DOHH2 (cell line): ENCODE data around the gene UPF3B.
"Not testable (repeated sequence)": the region's sequence is repeated elsewhere in the genome, so short reads cannot be mapped to it uniquely, and the experiment has no call there.

Experiments used
- H3F3A ChIP-seq: fragments of 200-600 bp; sonication (generic), shearing (Covaris generic); 2 replicates; pipeline ENCODE4 v1.6.0; 2016; ENCODE audit warnings: antibody characterized with exemption, mild to moderate bottlenecking; ENCODE audit not compliant: control insufficient read depth, insufficient read depth
- H3K27ac ChIP-seq: fragments of 200-600 bp; sonication (generic); 2 replicates; pipeline ENCODE4 v1.5.1; 2014; ENCODE audit warnings: low read depth, mild to moderate bottlenecking, low read length, moderate library complexity
- H3K27me3 ChIP-seq: fragments of 200-600 bp; sonication (generic); 2 replicates; pipeline ENCODE4 v1.6.1; 2014; ENCODE audit warnings: mild to moderate bottlenecking, low read length, mixed read lengths; ENCODE audit not compliant: control insufficient read depth
- H3K36me3 ChIP-seq: fragments of 200-600 bp; sonication (generic); 2 replicates; pipeline ENCODE4 v1.6.1; 2014; ENCODE audit warnings: mild to moderate bottlenecking, low read length, moderate library complexity, mixed read lengths; ENCODE audit not compliant: control insufficient read depth
- H3K4me1 ChIP-seq: fragments of 200-600 bp; sonication (generic); 2 replicates; pipeline ENCODE4 v1.6.1; 2014; ENCODE audit warnings: mild to moderate bottlenecking, low read length, mixed read lengths; ENCODE audit not compliant: control insufficient read depth
- H3K4me2 ChIP-seq: fragments of 200-600 bp; sonication (generic); 2 replicates; pipeline ENCODE4 v1.6.0; 2014; ENCODE audit warnings: mild to moderate bottlenecking, low read length, moderate library complexity
- H3K4me3 ChIP-seq: fragments of 200-600 bp; sonication (generic); 2 replicates; pipeline ENCODE4 v1.5.1; 2014; ENCODE audit warnings: mild to moderate bottlenecking, low read length, mixed read lengths
- H3K79me2 ChIP-seq: fragments of 200-600 bp; sonication (generic); 2 replicates; pipeline ENCODE4 v1.6.1; 2014; ENCODE audit warnings: mild to moderate bottlenecking, low read length, mixed read lengths; ENCODE audit not compliant: control insufficient read depth
- H3K9me2 ChIP-seq: fragments of 200-600 bp; sonication (generic); replicated peaks from 2 replicates; pipeline ENCODE4 v1.6.1; 2014; ENCODE audit warnings: mild to moderate bottlenecking, low read length, mixed read lengths; ENCODE audit not compliant: control insufficient read depth
- H3K9me3 ChIP-seq: fragments of 200-600 bp; sonication (generic); 2 replicates; pipeline ENCODE4 v1.6.1; 2014; ENCODE audit warnings: antibody characterized with exemption, low read length, mixed read lengths; ENCODE audit not compliant: control insufficient read depth, insufficient read depth
- H4K20me1 ChIP-seq: fragments of 200-600 bp; sonication (generic); 2 replicates; pipeline ENCODE4 v1.6.0; 2014; ENCODE audit warnings: low read depth, mild to moderate bottlenecking, antibody characterized with exemption, low read length, moderate library complexity; ENCODE audit not compliant: control insufficient read depth, insufficient read depth
- EZH2phosphoT487 ChIP-seq: fragments of 200-600 bp; sonication (generic); IDR thresholded peaks from 2 replicates; pipeline ENCODE4 v1.6.1; 2017; ENCODE audit warnings: borderline replicate concordance, mild to moderate bottlenecking, antibody characterized with exemption, low read length, moderate library complexity, mixed read lengths
- TF ChIP-seq, protein P1 (sequence below): fragments of 200-600 bp; sonication (generic); IDR thresholded peaks from one replicate; pipeline ENCODE4 v1.5.1; 2014; ENCODE audit warnings: antibody characterized with exemption, mild to moderate bottlenecking, low read depth, low read length; ENCODE audit not compliant: poor library complexity, severe bottlenecking

The UPF3B gene

DNA sequence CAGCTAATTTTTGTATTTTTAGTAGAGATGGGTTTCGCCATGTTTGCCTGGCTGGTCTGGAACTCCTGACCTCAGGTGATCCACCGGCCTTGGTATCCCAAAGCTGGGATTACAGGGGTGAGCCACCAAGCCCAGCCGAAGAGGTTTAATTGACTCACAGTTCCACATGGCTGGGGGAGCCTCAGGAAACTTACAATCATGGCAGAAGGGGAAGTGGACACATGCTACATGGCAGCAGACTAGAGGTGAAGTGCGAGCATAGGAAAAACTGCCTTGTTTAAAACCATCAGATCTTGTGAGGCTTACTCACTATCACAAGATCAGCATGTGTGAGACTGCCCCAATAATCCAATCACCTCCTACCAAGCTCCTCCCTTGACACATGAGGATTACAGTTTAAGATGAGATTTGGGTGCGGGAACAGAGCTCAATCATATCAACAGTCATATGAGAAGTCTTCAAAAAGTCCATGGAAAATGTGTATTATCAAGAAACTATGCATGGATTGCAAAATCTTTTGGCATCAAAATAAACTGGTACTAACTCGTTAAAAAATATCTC is 35.6 kb downstream of the UPF3B start:
- H3K9me2 ChIP-seq = no peaks in the 10 kb centered on the region
- no peaks in the 10 kb centered on the region for H3K36me3 ChIP-seq
- no peaks in the 10 kb centered on the region for H4K20me1 ChIP-seq
- TF ChIP-seq, protein P1, sequence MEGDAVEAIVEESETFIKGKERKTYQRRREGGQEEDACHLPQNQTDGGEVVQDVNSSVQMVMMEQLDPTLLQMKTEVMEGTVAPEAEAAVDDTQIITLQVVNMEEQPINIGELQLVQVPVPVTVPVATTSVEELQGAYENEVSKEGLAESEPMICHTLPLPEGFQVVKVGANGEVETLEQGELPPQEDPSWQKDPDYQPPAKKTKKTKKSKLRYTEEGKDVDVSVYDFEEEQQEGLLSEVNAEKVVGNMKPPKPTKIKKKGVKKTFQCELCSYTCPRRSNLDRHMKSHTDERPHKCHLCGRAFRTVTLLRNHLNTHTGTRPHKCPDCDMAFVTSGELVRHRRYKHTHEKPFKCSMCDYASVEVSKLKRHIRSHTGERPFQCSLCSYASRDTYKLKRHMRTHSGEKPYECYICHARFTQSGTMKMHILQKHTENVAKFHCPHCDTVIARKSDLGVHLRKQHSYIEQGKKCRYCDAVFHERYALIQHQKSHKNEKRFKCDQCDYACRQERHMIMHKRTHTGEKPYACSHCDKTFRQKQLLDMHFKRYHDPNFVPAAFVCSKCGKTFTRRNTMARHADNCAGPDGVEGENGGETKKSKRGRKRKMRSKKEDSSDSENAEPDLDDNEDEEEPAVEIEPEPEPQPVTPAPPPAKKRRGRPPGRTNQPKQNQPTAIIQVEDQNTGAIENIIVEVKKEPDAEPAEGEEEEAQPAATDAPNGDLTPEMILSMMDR = no peak
- no peak for TF ChIP-seq EZH2phosphoT487
- no peak overlapping the region for H3K27ac ChIP-seq
- H3K4me1 ChIP-seq = no peaks in the 10 kb centered on the region
- no peaks in the 10 kb centered on the region for H3F3A ChIP-seq
- H3K9me3 ChIP-seq = no peaks in the 10 kb centered on the region
- H3K79me2 ChIP-seq = no peaks in the 10 kb centered on the region
- no peaks in the 10 kb centered on the region for H3K27me3 ChIP-seq
- H3K4me2 ChIP-seq = no peak overlapping the region
- H3K4me3 ChIP-seq = no peak overlapping the region

DNA sequence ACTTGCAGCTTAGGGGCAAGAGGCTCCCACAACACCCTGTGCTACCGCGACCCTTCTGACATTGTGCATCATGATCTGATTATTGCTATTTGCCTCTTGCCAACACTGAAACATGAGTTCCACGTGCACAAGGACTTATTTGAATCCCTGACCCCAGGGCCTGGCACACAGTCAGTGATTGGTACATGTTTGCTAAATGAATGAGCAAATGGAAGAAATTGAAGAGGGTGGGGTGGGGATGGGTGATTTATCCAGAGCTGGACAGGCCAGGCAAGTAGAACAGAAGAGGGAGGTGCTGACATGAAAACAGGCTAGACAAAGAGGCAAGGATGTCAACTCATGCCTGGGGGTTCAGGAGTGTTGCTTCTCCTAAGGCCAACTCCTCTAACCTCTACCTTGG is 36.5 kb downstream of the UPF3B start:
- Histone ChIP-seq H3K27ac (no peak overlapping the region), H3K36me3 (no peaks in the 10 kb centered on the region), H3K79me2 (no peaks in the 10 kb centered on the region), H3K4me1 (no peaks in the 10 kb centered on the region), H3K9me3 (no peaks in the 10 kb centered on the region), H3F3A (no peaks in the 10 kb centered on the region), H3K9me2 (no peaks in the 10 kb centered on the region), H3K4me3 (no peak overlapping the region), H3K27me3 (no peaks in the 10 kb centered on the region), H4K20me1 (no peaks in the 10 kb centered on the region), H3K4me2 (no peak overlapping the region)
- no peak for TF ChIP-seq EZH2phosphoT487
- TF ChIP-seq, protein P1 = no peak

DNA sequence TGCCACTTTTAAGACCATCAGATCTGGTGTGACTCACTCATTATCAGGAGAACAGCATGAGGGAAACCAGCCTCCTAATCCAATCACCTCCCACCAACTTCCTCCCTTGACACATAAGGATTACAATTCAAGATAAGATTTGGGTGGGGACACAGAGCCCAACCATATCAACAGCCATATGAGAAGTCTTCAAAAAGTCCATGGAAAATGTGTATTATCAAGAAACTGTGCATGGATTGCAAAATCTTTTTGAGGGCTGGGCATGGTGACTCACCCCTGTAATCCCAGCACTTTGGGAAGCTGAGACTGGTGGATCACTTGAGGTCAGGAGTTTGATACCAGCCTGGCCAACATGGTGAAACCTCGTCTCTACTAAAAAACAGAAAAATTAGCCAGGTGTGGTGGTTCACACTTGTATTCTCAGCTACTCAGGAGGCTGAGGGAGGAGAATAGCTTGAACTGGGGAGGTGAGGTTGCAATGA is 43.5 kb downstream of the UPF3B start:
- Histone ChIP-seq H3K36me3 (no peaks in the 10 kb centered on the region), H3K79me2 (no peaks in the 10 kb centered on the region), H3K27me3 (no peaks in the 10 kb centered on the region), H3F3A (no peaks in the 10 kb centered on the region), H3K27ac (no peak overlapping the region), H3K9me2 (no peaks in the 10 kb centered on the region), H3K9me3 (no peaks in the 10 kb centered on the region), H3K4me2 (no peak overlapping the region), H3K4me3 (no peak overlapping the region), H3K4me1 (no peaks in the 10 kb centered on the region), H4K20me1 (no peaks in the 10 kb centered on the region)
- no peak for TF ChIP-seq EZH2phosphoT487
- TF ChIP-seq, protein P1 = no peak

DNA sequence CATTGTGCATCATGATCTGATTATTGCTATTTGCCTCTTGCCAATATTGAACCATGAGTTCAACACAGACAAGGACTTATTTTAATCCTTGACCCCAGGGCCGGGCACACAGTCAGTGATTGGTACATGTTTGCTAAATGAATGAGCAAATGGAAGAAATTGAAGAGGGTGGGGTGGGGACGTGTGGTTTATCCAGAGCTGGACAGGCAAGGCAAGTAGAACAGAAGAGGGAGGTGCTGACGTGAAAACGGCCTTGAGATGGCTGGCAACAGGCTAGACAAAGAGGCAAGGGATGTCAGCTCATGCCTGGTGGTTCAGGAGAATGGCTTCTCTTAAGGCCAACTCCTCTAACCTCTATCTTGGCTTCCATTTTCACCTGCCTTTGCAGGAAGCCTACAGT is 44.3 kb downstream of the UPF3B start:
- not testable (repeated sequence) for H4K20me1 ChIP-seq, H3K36me3 ChIP-seq, H3K27me3 ChIP-seq, H3K9me2 ChIP-seq, H3K79me2 ChIP-seq, H3K4me3 ChIP-seq, H3K27ac ChIP-seq, H3K4me1 ChIP-seq, H3K9me3 ChIP-seq, H3F3A ChIP-seq, H3K4me2 ChIP-seq
